GM12878 (cell line): Measurements from ENCODE around the gene SIL1.

ENCODE experiments used
- ATF7 ChIP-seq: fragments of 450-650 bp; IDR thresholded peaks from 2 replicates; pipeline ENCODE4 v1.6.1; 2016; ENCODE audit warnings: low read depth, mild to moderate bottlenecking
- CTCF ChIP-seq, 3 experiments: IDR thresholded peaks in 2 of 3; conservative IDR thresholded peaks in 1 of 3; 2 replicates each; pipeline ENCODE4 v1.5.1; 2011; ENCODE audit warnings: low read depth in 3 of 3, low read length in 3 of 3, mild to moderate bottlenecking in 3 of 3, control low read depth in 2 of 3, moderate library complexity in 2 of 3, inconsistent platforms in 1 of 3, mixed read lengths in 1 of 3; ENCODE audit not compliant: control insufficient read depth in 2 of 3, insufficient read depth in 1 of 3; ENCODE audit errors: extremely low read depth in 1 of 3
- HCFC1 ChIP-seq: fragments of 150-350 bp; IDR thresholded peaks from 2 replicates; pipeline ENCODE4 v1.6.1; 2014; ENCODE audit warnings: low read length
- JUND ChIP-seq: IDR thresholded peaks from 2 replicates; pipeline ENCODE4 v1.6.1; 2012; ENCODE audit warnings: low read depth, mild to moderate bottlenecking, low read length, improper control_type of control experiment, moderate library complexity
- MEF2A ChIP-seq: IDR thresholded peaks from 2 replicates; pipeline ENCODE4 v1.6.1; 2011; ENCODE audit warnings: low read depth, mild to moderate bottlenecking, low read length, moderate library complexity; ENCODE audit not compliant: insufficient read depth
- PKNOX1 ChIP-seq: fragments of 450-650 bp; IDR thresholded peaks from 2 replicates; pipeline ENCODE4 v1.6.1; 2016; ENCODE audit warnings: mild to moderate bottlenecking
- POLR2AphosphoS5 ChIP-seq: IDR thresholded peaks from 2 replicates; pipeline ENCODE4 v1.6.1; 2011; ENCODE audit warnings: mild to moderate bottlenecking, low read length, inconsistent platforms
- SUZ12 ChIP-seq: fragments of 200-600 bp; sonication (generic); IDR thresholded peaks from one replicate; pipeline ENCODE4 v1.6.1; 2018; ENCODE audit warnings: antibody characterized with exemption, mild to moderate bottlenecking; ENCODE audit not compliant: unreplicated experiment

GRCh38 chr5:139182528-139183296 lies 15.5 kb downstream of the SIL1 start:
- TF ChIP-seq CTCF (IDR thresholded peaks at IDR 0.05 in 2 of 3, conservative IDR thresholded peaks at IDR 0.05 in 1 of 3; ENCODE audit: control insufficient read depth in 2 of 3, extremely low read depth in 1 of 3, insufficient read depth in 1 of 3, low read depth in 3 of 3, low read length in 3 of 3) (no peak), POLR2AphosphoS5 (no peak), HCFC1 (no peak), PKNOX1 (no peak), ATF7 (no peak), SUZ12 (no peak), MEF2A (no peak), JUND (no peak)
